GM12872 (cell line): ENCODE data around the gene RNF182.

Source experiments
- CTCF ChIP-seq: IDR thresholded peaks from 3 replicates; pipeline ENCODE4 v1.5.1; 2011; ENCODE audit warnings: low read depth, mild to moderate bottlenecking, low read length, moderate library complexity; ENCODE audit not compliant: insufficient read depth

RNF182 gene

DNA sequence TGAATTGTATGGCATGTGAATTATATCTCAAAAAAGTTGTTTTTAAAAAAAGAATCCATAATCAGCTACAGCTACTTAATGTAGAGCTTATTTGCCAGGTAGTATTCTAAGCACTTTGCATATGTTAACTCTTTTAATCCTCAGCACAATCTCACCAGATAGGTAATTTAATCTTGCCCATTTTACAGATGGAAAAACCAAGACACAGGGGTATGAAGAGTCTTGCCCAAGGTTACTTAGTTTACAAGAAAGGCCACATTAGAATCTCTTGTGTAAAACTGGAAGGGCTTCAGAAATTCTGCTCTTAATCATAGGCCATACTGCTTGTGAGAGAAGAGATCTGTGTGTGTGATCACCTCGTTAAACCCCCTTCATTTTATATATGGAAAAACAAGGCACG lies 13.4 kb upstream of the RNF182 start:
- no peak for TF ChIP-seq CTCF

DNA sequence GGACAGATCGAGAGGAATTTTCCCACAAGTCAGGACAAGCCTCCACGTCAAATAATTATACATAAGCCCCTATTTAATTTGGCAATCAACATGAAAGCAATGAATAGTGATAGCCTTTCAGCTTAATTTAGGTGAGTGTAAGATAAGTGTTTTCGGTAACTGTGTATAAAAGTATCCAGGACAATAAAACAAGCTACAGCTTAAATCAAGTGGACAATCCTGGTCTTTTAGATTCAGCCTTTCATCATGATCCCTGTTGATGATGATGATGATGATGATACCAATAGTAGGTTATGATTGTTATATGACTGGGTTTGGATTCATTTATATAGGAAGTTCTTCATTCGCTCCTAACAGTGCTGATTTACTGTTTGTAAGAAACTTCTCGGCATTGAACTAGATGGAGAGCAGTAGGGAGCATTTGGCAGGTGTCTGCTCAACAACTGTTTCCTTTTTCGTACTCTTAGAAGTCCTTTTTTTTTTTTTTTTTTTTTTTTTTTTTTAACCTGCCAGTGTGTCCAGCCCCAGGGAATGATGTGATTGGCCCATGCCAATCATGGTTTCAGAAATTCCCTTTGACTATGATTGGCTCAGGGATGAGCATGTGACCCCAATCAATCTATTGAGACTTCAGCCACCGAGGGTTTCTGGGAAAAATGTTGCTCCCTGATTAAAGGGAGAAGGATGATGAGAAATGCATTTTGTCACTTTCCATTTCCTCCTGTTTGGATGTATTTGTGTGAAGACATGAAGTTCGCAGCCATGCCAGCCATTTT lies 11.3 kb upstream of the RNF182 start:
- TF ChIP-seq CTCF: no peak

- TF ChIP-seq CTCF: no peak
These were observed 10.4 kb upstream of the RNF182 start for GRCh38 chr6:13914351-13914750.

GRCh38 chr6:13915561-13916229 lies 9.1 kb upstream of the RNF182 start:
- no peak for TF ChIP-seq CTCF

GRCh38 chr6:13916230-13916944 lies 8.4 kb upstream of the RNF182 start:
- no peak for TF ChIP-seq CTCF

DNA sequence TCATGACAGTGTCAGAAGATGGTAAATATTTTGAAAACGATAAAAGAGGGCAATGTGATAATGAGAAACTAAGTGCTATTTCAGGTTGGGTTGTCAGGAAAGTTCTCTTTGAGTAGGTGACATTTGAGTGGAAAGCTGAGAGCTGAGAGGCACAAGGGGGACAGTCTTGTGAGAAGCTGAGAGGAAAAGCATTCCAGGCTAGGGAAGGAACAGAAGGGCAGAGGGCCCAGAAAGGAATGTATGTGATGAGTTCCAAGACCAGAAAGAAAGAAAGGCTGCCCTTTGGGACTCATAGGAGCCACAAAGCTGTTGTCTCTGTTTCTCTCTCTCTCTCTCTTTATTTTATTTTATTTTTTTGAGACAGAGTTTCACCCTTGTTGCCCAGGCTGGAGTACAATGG lies 7.6 kb upstream of the RNF182 start:
- TF ChIP-seq CTCF: no peak

DNA sequence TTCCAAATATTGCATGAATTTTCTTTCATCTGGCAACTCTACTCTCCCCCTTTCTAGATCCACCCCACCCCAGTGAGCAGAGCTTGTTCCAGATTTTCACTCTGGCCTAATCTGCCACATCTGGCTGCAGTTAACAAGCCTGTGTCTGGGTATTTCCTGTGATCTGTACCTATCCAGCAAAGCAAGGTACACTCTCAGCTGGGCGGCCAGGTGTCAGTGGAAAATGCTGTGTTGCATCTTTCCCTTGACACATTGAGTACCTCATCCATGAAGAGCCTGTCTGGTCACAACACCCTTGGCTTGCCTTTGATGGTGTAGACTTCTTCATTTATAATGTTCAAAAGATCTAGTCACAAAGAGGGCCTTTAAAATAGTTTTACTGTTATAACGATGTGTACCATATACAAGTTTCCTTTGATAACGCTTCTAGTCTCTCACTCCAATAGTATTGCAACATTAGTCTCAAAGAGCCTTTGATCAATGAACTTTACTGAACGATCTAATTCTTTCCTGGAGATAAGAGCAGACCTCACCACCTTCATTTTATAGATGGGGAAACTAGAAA lies 6.0 kb upstream of the RNF182 start:
- TF ChIP-seq CTCF: no peak
